Epithelial cell of esophagus (primary cell): Measurements from ENCODE around the gene SLC5A1.

Experiments
- DNase-seq: peaks from one replicate; pipeline ENCODE4 v3.0.0; 2010; ENCODE audit warnings: low read depth
- H3K4me3 ChIP-seq: 2 replicates; pipeline ENCODE4 v1.5.1; 2011; ENCODE audit warnings: mild to moderate bottlenecking, low read length, control low read depth
- CTCF ChIP-seq: IDR thresholded peaks from 2 replicates; pipeline ENCODE4 v1.5.1; 2011; ENCODE audit warnings: low read depth, mild to moderate bottlenecking, low read length, control low read depth, inconsistent platforms; ENCODE audit not compliant: insufficient read depth; ENCODE audit errors: missing control alignments

SLC5A1 gene

GRCh38 chr22:32083000-32083399 lies 39.9 kb downstream of the SLC5A1 start:
- H3K4me3 ChIP-seq = no peak overlapping the region
- TF ChIP-seq CTCF = no peak
- no peak for DNase-seq

DNA sequence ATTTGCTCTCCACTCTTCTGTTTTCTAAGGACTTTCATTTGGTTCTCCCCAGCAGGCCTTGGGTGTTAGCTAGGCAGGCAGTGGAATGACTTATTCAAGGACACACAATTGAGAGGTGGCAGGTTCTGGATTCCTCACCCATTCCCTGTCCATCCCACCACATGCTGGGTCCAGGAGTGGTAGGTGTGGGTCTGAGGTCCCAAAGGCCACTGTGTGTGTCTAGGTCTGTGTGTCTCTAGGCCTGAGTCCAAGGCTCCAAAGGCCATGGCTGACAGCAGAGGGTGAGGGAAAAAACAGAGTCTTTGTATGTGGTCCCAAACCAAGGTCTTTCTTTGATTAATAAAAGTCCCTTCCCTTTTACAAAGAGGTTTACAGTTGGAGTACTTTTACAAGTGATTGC lies 40.8 kb downstream of the SLC5A1 start:
- H3K4me3 ChIP-seq = no peak overlapping the region
- DNase-seq = no peak

DNA sequence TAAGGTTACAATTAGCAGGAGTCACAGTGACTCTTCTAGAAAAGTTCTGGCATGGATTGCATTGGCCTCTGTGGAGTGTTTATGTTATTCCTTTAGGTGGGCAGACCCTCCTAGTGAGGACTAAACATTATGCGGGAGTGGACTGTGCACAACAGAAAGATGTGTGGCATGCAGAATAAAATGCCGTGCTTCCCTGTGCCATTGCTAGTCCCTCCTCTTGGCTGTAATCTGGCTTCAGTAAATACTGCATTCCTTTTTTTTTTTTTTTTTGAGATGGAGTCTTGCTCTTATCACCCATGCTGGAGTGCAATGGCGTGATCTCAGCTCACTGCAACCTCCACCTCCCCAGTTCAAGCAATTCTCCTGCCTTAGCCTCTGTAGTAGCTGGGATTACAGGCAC lies 45.0 kb downstream of the SLC5A1 start:
- TF ChIP-seq CTCF = no peak
- no peak for DNase-seq
- no peak overlapping the region for H3K4me3 ChIP-seq

More for the DNA sequence above, 40.8 kb downstream of the SLC5A1 start:
- TF ChIP-seq CTCF = no peak

GRCh38 chr22:32097018-32097417 lies 54.0 kb downstream of the SLC5A1 start:
- no peak for DNase-seq
- no peak for TF ChIP-seq CTCF
- no peak overlapping the region for H3K4me3 ChIP-seq

DNA sequence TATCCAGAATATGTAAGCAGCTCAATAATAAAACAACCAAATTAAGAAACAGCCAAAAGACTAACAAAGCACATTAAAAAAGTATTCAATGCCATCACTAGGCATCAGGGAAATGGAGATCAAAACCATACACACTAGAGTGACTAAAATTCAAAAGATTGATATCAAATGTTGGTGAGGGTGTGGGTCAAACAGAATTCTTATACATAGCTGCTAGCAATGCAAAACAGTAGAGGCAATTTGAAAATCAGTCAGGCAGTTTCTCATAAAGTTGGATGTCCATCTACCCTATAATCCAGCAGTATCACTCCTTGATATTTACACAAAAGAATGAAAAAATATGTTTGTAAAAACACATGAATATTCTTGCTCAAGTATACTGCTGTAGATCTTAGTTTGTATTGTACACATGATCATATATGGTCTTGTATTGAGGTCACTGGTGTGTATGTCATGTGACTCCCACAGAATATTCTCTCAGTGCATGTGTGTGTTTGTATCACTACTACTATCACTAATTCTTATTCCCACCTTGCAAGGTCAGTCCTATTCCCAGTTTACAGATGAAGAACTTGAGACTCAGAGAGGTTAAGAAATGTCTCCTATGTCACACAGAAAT lies 54.9 kb downstream of the SLC5A1 start:
- DNase-seq = no peak
- H3K4me3 ChIP-seq = no peak overlapping the region
- no peak for TF ChIP-seq CTCF

DNA sequence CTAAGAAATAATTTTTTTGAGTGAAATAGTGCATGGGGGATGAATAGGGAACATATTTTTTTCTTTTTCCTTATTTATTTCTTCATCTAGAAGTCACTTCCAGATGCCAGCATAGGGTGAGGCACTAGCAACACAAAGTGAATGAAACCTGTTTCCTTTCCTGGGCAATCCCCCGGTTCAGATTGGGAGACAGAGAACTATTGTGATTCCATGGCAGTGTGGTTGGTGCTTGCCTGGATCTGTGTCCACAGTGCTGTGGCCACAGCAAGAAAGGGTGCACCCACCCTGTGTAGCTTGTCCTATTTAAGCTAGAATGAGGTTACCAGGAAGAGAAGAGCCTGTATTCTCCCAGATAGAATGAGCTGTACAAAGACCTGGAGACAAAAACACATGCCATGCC lies 57.6 kb downstream of the SLC5A1 start:
- TF ChIP-seq CTCF = no peak
- H3K4me3 ChIP-seq = no peak overlapping the region
- peak; percentile 20 for DNase-seq

DNA sequence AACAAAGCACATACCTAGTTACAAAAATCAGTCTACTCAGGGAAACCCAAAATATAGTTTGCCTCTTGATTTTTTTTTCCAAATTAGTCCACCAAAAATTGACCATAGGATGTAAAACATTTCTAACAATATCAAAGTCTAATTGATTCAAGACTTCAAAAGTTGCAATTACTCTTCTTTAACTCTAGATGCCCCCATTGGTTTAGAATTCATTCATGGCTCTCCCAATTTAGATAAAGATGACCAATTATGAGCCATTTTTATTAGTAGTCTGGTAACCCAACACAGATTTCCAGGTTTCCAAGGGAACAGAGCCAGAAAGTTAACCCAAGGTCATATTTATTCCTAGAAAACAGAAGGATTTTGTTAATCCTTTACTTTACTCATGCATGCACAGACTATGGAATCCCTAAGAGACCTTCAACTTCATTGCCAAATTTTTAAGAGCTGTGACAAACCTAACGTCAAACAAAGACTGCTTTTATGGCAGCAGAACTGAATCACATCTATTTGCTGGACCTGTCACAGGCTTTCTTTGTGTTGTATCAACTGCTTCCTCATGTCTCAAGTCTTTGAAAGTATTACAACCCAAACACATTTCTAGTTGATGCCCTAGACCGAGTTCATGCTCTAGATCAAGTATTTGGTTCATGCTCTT lies 60.7 kb downstream of the SLC5A1 start:
- H3K4me3 ChIP-seq = no peak overlapping the region
- DNase-seq = peak; percentile 39
- TF ChIP-seq CTCF = peak; percentile 29
